Uterus (tissue), 4 donors: ENCODE measurements around the gene MEIS3. TPM values are rescaled to one million over a fixed set of nuclear protein-coding genes. Genes with fewer than 3 reads are reported as not detected.

Experiments
- DNase-seq, 2 donors: peaks; one replicate each; pipeline ENCODE4 v3.0.0-alpha.2; 2019 to 2020
- H3K27ac ChIP-seq, 2 donors: fragments of 200-600 bp; sonication (generic); 1 replicate in 1 of 2; 2 replicates in 1 of 2; pipeline ENCODE4 v1.5.1; 2016 to 2018
- H3K27me3 ChIP-seq, 2 donors: fragments of 200-600 bp; sonication (generic); one replicate each; pipeline ENCODE4 v1.5.1; 2018 to 2019; ENCODE audit warnings: control low read depth in 1 of 2
- H3K36me3 ChIP-seq, 2 donors: fragments of 200-600 bp; sonication (generic); one replicate each; pipeline ENCODE4 v1.5.1; 2019; ENCODE audit warnings: control low read depth in 1 of 2
- H3K4me1 ChIP-seq, 2 donors: fragments of 200-600 bp; sonication (generic); one replicate each; pipeline ENCODE4 v1.5.1; 2018 to 2019; ENCODE audit warnings: control low read depth in 1 of 2
- H3K4me3 ChIP-seq, 2 donors: fragments of 200-600 bp; sonication (generic); 1 replicate in 1 of 2; 2 replicates in 1 of 2; pipeline ENCODE4 v1.5.1; 2018 to 2019; ENCODE audit warnings: mild to moderate bottlenecking in 1 of 2
- H3K9me3 ChIP-seq, 2 donors: fragments of 200-600 bp; sonication (generic); one replicate each; pipeline ENCODE4 v1.5.1; 2019; ENCODE audit warnings: control low read depth in 1 of 2
- CTCF ChIP-seq, 4 experiments: fragments of 200-600 bp in 2 of 4; fragments of 450-650 bp in 2 of 4; sonication (generic) in 2 of 4; IDR thresholded peaks; one replicate each; pipeline ENCODE4 v1.5.1; 2016 to 2019; ENCODE audit warnings: antibody characterized with exemption in 4 of 4, mild to moderate bottlenecking in 2 of 4, moderate library complexity in 1 of 4
- POLR2A ChIP-seq, 2 donors: fragments of 450-650 bp; IDR thresholded peaks; one replicate each; pipeline ENCODE4 v1.6.1; 2016; ENCODE audit warnings: antibody characterized with exemption in 2 of 2, mild to moderate bottlenecking in 1 of 2, moderate library complexity in 1 of 2
- intact Hi-C: fragments of 100-400 bp; cut with DNase I; formaldehyde crosslinking; loops from one replicate; pipeline ENCODE4 v1.15.1; 2023; ENCODE audit warnings: low total_unique reads
- total RNA-seq, 4 donors: library from RNA; depleted of rRNA in 3 of 4; stranded (reverse); fragments of >200 nt in 3 of 4; gene quantifications; one replicate each; pipeline versions ENCODE4 v1.1.0 to v1.2.4, GENCODE V29; 2014 to 2023
- donor health status: DM: yes; HTN: yes; CAD: no.

Gene MEIS3
- total RNA-seq, 4 donors from 2014 or later, result 28.9 to 133 (median 75.0) TPM

GRCh38 chr19:47428177-47428894, 9.0 kb upstream of the MEIS3 start:
- H3K9me3 ChIP-seq, result no peaks in the 10 kb centered on the region
- H3K4me3 ChIP-seq, result peak overlapping the region in 1 of 2 donors; percentile 5
- H3K36me3 ChIP-seq, result no peaks in the 10 kb centered on the region
- no peak for TF ChIP-seq CTCF (IDR thresholded peaks at IDR 0.05)
- TF ChIP-seq POLR2A (IDR thresholded peaks at IDR 0.05), result no peak
- intact Hi-C loops, result loop anchor here (10.0 kb wide), 1 partner anchor 134 kb away; no protein-coding TSS in a partner anchor
- peak; percentile 92 to 99 for DNase-seq
- H3K27ac ChIP-seq, result peak overlapping the region; percentile 80 to 88
- H3K27me3 ChIP-seq, result no peaks in the 10 kb centered on the region
- H3K4me1 ChIP-seq, result peaks cover 6 to 8% of the 10 kb centered on the region in 2 donors

GRCh38 chr19:47427241-47428176, 8.2 kb upstream of the MEIS3 start:
- H3K9me3 ChIP-seq, result no peaks in the 10 kb centered on the region
- peaks cover 6 to 8% of the 10 kb centered on the region in 2 donors for H3K4me1 ChIP-seq
- no peaks in the 10 kb centered on the region for H3K27me3 ChIP-seq
- intact Hi-C loops, result loop anchor here (10.0 kb wide), 1 partner anchor 133 kb away; no protein-coding TSS in a partner anchor
- H3K27ac ChIP-seq, result peak overlapping the region; percentile 80 to 88
- DNase-seq, result peak; percentile 76 to 81
- no peaks in the 10 kb centered on the region for H3K36me3 ChIP-seq
- H3K4me3 ChIP-seq, result peak overlapping the region in 1 of 2 donors; percentile 5
- TF ChIP-seq CTCF (IDR thresholded peaks at IDR 0.05), result peak; percentile 76 to 93 (median 84)
- TF ChIP-seq POLR2A (IDR thresholded peaks at IDR 0.05), result peak in 1 of 2 donors; percentile 30

- Histone ChIP-seq H3K36me3 (no peaks in the 10 kb centered on the region), H3K27me3 (no peaks in the 10 kb centered on the region), H3K9me3 (no peaks in the 10 kb centered on the region), H3K27ac (peak overlapping the region in 1 of 2 donors; percentile 91), H3K4me1 (peaks cover 0 to 6% of the 10 kb centered on the region in 2 donors), H3K4me3 (no peak overlapping the region)
- intact Hi-C loops, result loop anchor here (10.0 kb wide), 1 partner anchor 129 kb away; no protein-coding TSS in a partner anchor
- TF ChIP-seq POLR2A (IDR thresholded peaks at IDR 0.05) (no peak), CTCF (IDR thresholded peaks at IDR 0.05) (no peak)
- no peak for DNase-seq
Measured at GRCh38 chr19:47423203-47423882, 4.0 kb upstream of the MEIS3 start.

GRCh38 chr19:47422417-47423163, 3.3 kb upstream of the MEIS3 start:
- Histone ChIP-seq H3K27ac (peak overlapping the region; percentile 56 to 91), H3K27me3 (no peaks in the 10 kb centered on the region), H3K9me3 (no peaks in the 10 kb centered on the region), H3K4me1 (peaks cover 5% of the 10 kb centered on the region in 2 donors), H3K36me3 (no peaks in the 10 kb centered on the region), H3K4me3 (no peak overlapping the region)
- intact Hi-C loops, result loop anchor here (10.0 kb wide), 1 partner anchor 128 kb away; no protein-coding TSS in a partner anchor
- no peak for TF ChIP-seq CTCF (IDR thresholded peaks at IDR 0.05)
- TF ChIP-seq POLR2A (IDR thresholded peaks at IDR 0.05), result no peak
- DNase-seq, result no peak
